Sciatic nerve (tissue), 2 donors: ENCODE results near the gene C1orf74. TPM values are rescaled to one million over a fixed set of nuclear protein-coding genes. Genes with fewer than 3 reads are reported as not detected.
A peak's percentile ranks its signal among the peaks of the same experiment; 100 is the strongest.

Experiments
- ATAC-seq: fragments of 200-7000 bp; cut with Tn5 transposase; one replicate; pipeline ENCODE4 v1.9.1; 2020; ENCODE audit warnings: mild to moderate bottlenecking, moderate library complexity
- DNase-seq: peaks from one replicate; pipeline ENCODE4 v3.0.0-alpha.2; 2020; ENCODE audit warnings: low spot score
- intact Hi-C: fragments of 100-400 bp; cut with DNase I; formaldehyde crosslinking; loops from one replicate; pipeline ENCODE4 v1.14.2; 2022
- total RNA-seq: library from RNA; stranded (reverse); fragmentation: NEBNext Ultra II Directional; extraction: Animal tissue kit (Norgen Biotek cat#: 25700); gene quantifications from one replicate; pipeline ENCODE4 v1.2.1, GENCODE V29; 2021
- donor health status: DM: no; HTN: no; CAD: no.
- donor health status: DM: no; HTN: no; CAD: no.

C1orf74 gene
- total RNA-seq, 1 donor from 2014 or later: 1.5 TPM

DNA sequence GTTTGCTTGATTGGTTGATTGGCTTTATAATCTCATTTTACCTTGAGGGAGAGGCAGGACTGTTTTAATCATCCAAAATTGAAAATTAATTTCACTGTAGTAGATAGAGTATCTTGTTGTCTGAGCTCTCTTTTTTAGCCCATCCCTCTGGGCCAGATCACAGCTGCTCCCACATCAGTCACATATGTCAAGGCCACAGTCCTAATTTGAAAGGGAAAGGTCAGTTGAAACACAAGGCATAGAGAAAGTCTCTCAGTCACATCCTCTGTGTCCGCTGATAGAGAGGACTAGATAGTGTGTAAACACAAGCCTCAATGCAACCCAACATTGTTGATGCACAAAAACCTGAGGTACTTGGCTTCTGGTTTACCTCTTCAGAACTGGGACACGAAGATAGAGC lies 6.8 kb downstream of the C1orf74 start:
- no peak for ATAC-seq
- DNase-seq: no peak
- intact Hi-C loops: loop anchor here (1.0 kb wide), 1 partner anchor 23 kb away; no protein-coding TSS in a partner anchor

DNA sequence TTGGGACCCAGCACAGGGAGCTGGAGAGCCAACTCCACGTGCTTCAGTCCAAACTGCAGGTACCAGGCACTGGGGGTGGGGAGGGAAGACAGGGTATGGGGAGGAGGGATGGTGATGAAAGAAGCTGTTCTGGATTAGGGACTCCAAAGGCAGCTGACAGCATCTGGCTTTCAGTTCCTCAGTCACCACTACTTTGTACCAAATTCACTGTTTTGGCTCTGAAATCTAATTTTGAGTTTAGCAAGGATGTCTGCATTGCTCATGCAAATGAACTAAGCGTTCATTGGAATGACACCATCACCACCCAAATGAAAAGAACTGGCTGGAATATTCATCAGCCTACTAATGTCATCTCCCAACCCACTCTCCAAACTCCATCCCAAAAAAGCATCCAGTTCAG lies 8.7 kb downstream of the C1orf74 start:
- no peak for DNase-seq
- no peak for ATAC-seq
- intact Hi-C loops: no loop called here

DNA sequence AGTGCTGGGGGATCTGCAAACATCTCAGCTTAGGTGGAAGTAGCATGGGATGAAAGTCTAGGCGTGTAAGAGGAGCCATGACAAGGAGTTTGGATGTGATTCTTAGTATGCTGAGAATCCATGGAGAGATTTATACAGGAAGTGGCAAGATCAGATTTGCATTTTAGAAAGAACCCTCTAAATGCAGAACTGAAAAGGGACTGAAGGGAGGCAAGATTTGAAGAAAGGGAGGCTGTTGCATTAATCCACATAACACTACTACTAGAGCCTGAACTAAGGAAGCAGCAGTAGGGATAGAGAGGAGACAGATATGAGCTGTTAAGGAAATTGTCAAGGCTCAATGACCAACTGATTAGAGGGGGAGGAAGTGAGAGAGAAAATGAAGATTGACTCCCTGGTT lies 9.8 kb downstream of the C1orf74 start:
- ATAC-seq: no peak
- no peak for DNase-seq
- intact Hi-C loops: no loop called here

DNA sequence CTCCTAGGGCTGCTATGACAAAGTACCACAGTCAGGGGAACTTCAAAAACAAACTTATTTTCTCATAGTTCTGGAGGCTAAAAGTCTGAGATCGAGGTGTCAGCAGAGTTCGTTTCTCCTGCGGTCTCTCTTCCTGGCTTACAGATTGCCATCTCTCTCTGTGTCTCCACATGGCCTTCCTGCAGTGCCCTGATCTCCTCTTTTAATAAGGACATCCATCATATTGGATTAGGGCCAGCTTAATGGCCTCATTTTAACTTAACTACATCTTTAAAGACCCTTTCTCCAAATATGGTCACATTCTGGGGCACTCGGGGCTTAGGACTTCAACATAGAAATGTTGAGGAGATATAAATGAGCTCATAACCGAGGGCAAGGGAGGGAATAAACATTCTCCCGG lies 12.2 kb downstream of the C1orf74 start:
- DNase-seq (no peak), ATAC-seq (no peak)
- intact Hi-C loops: no loop called here

DNA sequence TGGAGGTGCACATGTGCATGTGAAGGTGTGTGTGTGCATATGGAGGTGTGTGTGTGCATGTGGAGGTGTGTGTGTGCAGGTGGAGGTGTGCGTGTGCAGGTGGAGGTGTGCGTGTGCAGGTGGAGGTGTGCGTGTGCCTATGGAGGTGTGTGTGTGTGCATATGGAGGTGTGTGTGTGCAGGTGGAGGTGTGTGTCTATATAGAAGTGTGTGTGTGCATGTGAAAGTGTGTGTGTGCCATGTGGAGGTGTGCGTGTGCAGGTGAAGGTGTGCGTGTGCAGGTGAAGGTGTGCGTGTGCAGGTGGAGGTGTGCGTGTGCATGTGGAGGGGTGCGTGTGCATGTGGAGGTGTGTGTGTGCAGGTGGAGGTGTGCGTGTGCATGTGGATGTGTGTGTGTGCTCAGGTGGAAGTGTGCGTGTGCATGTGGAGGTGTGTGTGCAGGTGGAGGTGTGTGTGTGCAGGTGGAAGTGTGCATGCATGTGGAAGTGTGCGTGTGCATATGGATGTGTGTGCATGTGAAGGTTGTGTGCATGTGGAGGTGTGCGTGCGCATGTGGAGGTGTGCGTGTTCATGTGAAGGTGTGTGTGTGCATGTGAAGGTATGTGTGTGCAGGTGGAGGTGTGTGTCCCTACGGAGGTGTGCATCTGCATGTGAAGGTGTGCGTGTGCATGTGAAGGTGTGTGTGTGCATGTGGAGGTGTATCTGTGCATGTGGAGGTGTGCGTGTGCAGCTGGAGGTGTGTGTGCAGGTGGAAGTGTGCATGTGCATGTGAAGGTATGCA lies 13.5 kb downstream of the C1orf74 start:
- DNase-seq (no peak), ATAC-seq (no peak)
- intact Hi-C loops: no loop called here

DNA sequence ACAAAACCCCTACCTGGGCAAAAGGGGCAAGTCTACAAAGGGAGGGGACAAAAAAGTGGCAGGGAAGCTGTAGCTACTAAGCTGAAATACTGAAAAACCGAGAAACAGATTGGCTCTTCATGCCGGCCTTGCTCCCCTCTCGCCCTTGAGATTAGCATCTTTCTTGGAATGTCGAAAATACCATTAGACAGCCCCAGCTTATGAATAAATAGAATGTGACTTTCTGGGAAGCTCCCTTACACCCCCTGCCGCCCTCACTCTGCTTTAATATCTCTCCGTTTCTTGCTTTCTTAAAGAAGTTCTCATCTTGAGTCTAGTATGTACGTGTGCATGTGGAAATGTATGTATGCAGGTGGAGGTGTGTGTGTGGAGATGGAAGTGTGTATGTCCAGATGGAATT lies 14.4 kb downstream of the C1orf74 start:
- intact Hi-C loops: no loop called here
- ATAC-seq: peak; percentile 7
- DNase-seq: no peak

DNA sequence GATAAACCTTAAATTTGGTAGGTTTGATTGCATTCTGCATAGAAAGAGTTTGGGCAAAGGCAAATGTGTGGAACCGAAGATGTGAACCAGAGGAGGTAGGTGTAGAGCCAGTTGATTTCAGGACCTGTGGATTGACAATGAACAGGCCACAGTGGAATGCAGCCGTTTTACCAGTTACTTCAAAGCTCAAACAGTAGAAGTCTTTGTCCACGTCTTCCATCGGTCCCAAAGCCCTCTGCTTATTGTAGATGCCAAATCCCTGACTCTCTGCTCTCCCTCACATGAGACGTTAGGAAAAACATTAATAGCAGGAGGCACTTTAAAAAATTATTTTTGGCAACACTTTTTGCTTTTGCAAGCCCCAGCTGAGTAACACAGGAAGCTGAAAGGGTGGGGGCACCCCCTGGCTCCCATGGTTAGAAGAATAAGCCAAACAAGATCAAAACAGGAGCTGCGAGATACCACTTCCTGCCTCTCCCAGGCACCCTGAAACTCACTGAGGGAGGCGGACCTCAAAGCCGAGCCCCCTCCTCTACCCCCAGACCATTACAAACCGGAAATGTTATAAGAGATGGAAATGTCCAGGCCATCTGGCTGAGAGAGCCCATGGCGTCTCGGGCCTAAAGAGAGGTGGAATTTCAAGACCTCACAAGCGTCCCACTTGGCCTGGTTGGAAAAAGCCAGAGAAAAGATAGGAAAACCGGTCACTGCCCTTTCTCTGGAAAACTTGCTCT lies 15.0 kb downstream of the C1orf74 start:
- peak; percentile 91 for ATAC-seq
- peak; percentile 78 for DNase-seq
- intact Hi-C loops: no loop called here

DNA sequence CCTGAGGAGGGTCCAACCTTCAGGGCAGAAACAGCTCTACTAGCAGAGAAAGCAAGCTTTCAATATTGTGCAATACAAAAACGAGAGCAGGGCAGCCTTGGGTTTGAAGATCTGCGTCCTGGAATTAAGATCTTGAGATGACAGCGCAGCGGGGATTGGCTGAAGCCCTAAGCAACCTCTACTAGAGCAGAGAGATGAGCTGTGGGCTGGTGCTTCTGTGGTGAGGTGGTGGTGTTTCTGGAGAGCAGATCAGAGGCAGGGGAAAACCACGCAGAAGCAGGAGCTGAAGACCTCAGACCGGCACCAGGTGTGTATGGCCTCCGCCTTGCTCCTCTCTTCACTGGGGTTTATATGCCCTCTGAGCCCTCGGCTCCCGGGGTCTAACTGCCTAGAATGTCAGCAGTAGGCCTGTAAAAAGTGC lies 16.0 kb downstream of the C1orf74 start:
- intact Hi-C loops: no loop called here
- ATAC-seq (peak; percentile 18), DNase-seq (no peak)

DNA sequence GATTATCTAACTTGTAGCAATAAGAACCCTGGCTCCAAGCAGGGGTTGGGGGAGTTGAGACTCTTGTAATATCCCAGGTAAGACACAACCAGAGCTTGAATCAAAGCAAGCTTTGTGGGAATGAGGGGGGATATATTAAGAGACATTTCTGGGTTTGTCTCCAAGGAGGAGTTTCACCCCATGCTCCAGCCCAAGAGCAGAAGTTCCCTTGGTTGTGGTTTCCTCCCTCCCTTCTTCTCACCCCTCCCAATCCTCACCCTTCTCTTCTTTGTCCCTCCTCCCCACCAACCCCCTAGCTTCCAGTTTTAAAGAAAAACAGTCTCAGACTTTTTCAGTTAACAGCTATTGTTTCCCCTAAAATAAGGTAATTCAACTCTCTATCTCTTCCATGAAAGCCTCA lies 16.7 kb downstream of the C1orf74 start:
- no peak for DNase-seq
- intact Hi-C loops: no loop called here
- no peak for ATAC-seq

DNA sequence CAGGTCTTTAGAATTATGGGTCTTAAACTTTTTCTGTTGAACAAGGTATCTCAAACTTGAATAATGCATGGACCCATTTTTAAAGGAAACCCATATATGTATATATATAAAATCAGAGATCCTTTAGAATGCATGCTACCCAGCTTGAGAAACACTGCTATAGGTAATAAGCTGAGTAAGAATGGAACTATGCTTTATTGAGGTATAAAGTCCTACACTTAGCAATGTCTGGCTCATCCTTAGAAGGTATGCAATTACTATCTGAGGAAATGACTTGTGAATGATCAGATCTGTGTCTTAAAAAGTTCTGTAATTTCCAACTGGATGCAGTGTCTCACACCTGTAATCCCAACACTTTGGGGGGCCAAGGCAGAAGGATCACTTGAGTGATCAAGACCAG lies 17.3 kb downstream of the C1orf74 start:
- ATAC-seq: no peak
- intact Hi-C loops: no loop called here

DNA sequence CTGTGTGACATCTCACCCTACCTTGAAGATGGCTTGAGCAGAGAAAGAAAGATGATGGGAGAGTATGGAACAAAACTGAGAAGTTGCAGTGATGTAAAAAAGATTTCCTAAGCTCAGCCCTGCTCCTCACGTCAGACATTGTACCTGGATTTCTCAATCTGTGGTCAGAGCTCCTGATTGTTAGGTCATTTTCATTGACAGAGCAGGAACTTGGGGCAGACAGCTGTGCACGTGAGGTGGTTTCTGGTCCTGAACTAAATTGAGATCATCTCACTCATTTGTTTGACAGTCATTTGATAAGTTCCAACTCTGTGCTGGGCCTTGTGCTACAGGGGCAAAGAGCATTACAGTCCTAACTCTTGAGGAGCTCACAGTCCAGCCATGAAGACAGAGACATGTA lies 18.3 kb downstream of the C1orf74 start:
- no peak for DNase-seq
- intact Hi-C loops: no loop called here
- ATAC-seq: no peak

More for the DNA sequence above, 17.3 kb downstream of the C1orf74 start:
- no peak for DNase-seq

DNA sequence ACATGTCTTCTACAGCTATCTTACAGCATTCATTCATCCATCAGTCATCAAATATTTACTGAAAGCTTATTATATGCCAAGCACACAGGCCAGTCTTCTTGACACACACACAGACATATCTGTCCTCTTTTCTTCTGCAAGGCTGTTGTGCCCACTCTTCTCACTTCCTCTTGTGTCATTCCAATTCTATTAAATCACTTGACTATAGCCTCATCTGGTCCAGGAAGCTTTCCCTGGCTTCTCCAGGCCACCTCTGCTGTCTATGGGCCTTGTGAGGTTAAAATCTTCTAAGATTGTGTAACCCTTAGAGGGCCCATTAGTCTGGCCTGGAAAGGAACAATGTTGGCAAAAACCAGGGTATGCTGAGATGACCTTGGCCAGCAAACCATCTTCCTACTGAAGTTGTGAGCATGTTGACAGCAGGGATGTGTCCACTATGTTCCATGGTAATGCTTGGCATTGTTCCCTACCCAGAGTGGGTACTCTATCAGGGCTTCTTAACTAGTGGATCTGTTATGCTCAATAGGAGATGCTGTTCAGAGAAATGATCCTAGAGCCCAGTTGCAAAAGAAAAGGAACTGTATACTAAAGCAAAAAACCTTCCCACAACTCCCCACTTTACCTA lies 23.2 kb downstream of the C1orf74 start:
- ATAC-seq (no peak), DNase-seq (no peak)
- intact Hi-C loops: no loop called here

DNA sequence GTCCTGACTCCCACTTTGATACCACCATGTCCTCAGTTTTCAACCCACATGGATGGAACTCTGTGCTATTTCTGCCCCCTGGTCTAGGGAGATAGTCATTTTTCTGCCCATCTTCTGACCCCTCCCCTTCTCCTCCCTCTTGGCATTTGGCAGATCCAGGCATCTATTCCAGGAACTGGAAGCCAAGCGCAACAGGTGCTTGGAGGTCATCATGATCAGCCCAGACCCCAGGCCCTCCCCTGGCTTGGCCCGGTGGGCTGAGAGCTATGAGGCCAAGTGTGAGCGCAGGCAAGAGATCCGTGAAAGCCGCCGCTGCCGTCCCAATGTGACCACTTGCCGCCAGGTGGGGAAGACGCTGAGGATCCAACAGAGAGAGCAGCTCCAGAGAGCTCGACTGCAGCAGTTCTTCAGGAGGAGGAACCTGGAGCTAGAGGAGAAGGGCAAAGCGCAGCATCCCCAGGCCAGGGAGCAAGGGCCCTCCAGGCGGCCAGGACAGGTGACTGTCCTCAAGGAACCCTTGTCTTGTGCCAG lies 24.5 kb downstream of the C1orf74 start:
- ATAC-seq: no peak
- intact Hi-C loops: no loop called here

DNA sequence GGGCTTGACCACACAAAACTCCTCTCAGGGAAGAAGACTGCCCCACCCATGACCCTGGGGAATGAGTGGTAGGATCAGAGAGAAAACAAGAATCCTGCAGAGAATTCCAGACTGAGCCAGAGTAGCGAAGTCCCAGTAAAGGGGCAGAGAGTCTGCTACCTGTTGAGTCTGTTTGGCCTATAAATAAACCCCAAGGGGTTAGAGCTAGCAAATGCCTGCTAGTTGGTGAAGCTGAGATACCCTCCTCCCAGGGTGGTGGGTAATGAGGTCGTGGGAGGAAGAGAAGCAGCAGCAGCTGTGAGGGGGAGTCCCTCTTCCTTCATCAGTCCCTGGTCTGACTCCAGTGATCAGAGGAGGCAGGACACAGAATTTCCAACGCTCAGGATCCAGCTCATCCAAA lies 26.0 kb downstream of the C1orf74 start:
- no peak for DNase-seq
- ATAC-seq: no peak
- intact Hi-C loops: no loop called here

More for the DNA sequence above, 24.5 kb downstream of the C1orf74 start:
- no peak for DNase-seq

DNA sequence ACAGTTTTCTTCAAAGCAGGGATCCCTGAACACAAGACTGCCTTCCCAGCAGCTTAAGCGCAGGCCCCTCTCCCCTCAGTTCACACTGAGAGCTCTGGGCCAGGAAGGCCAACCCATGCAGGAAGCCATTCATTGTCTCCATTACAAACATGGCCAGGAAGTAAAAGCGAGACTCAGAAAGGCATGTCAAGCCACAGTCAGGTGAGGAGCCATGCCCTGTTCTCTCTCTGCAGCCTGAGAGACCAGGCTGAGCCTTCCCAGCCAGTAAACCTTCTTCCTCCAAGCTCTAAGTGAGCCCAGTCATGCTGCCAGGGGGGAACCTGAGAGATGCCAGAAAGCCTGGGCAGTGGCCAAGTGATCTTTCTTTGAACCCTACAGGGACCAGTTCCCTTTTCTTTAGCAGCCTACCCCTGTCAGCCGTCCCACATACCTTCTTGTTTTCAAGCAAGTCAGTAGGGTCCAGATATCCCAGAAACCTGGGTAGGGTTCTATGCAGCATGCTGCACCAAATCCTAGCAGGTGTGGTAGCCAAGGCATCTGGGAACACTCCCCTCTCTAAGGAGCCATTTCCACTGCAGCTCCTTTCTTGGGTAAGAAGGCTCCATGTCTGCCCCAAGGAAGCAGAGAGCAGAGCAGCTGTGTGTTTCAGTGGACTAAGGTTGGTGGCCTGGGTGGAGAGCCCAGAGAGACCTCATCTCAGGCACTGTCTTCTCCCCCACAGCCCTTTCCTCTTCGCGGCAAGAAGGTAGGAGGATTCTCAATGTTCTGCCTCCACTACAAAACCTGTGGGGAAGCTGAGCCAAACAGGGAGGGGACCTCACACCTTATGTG lies 27.5 kb downstream of the C1orf74 start:
- intact Hi-C loops: no loop called here
- ATAC-seq: peak; percentile 57
- DNase-seq: no peak

DNA sequence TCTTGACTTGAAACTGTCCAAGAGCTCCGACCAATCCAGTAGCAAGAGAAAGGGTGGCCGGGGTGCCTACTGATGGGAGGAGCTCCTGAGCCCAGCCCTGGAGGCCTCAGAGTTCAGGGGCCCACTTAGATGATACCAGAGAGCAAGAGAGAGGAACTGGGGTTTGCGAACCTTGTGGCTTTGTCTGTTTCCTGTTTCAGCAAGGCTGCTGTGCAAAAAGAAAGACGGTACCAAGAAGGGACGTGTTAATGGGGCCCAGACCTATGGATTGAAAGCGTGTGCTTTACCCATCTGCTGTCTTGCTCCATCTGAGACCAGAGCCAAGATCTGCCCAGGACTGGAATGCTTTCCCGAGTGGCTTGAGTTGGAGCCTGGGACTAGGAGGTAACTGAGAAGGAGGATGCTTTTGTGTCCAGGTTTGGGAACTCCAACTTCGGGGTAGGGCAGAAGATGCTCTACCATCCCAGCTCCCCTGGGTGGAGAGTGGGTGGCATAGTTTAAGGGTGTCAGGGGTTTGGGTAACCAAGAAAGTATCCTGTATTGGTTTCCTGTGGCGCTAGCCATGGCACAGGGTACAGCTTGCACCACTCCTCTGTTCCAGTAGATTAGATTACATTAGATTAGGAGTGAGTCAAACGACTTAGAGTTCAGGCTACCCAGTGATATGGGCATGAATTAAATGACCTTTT lies 28.3 kb downstream of the C1orf74 start, which contains the start of gene TRAF3IP3:
TRAF3IP3 (plus strand) TSS at position 128 of the 689 bp plus-strand sequence. CDS start 3,987 bp downstream, outside the sequence.
- no peak for DNase-seq
- peak; percentile 79 for ATAC-seq
- intact Hi-C loops: no loop called here

DNA sequence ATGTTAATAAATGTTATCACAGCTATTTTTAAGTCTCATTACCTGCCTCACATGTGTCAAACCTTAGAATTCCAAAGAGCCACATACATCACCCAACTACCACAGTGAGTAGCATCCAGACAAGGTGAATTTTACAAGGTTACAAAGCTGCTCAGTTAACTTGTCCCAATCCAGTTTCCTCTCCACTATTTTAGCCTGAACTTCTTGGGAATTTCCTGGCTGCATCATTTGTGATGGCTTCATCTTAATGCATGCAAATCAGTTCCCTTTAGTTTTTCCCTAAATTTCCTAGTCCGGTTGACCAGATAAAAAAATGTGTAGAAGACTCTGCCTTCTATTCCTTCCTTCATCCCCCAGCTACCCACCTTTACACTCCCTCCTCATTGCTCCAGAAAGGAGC lies 29.1 kb downstream of the C1orf74 start:
- no peak for DNase-seq
- no peak for ATAC-seq
- intact Hi-C loops: no loop called here

DNA sequence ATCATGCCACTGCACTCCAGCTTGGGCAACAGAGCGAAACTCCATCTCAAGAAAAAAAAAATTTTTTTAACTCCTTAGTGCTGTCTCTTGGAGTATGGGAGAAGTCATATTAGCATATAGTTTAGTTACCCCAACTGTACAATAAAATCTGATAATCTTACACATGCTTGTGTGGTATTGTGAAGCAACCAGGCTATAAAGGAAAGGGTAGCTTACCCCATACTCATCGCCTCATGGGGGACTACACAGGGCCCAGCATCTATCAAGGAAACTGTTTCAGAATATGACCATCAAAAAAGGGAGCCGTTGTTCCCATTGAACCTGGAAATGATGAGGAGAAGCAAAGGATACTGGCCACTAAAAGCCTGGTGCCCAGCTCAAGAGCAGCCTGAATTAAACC lies 31.5 kb downstream of the C1orf74 start:
- DNase-seq: no peak
- no peak for ATAC-seq
- intact Hi-C loops: no loop called here
